H1 (cell line): ENCODE measurements around the gene MTO1. TPM values are rescaled to one million over a fixed set of nuclear protein-coding genes. Genes with fewer than 3 reads are reported as not detected.

Experiments
- BRCA1 ChIP-seq: IDR thresholded peaks from 2 replicates; pipeline ENCODE4 v1.6.1; 2012; ENCODE audit warnings: low read depth, low read length, improper control_type of control experiment
- CBX5 ChIP-seq: fragments of 300-800, 300-1000 bp; sonication (generic); IDR thresholded peaks from 2 replicates; pipeline ENCODE4 v1.7.1; 2016; ENCODE audit warnings: antibody characterized with exemption, low read length, low read depth
- CBX8 ChIP-seq: fragments of 300-800, 300-1000 bp; sonication (generic); IDR thresholded peaks from 2 replicates; pipeline ENCODE4 v1.7.1; 2016; ENCODE audit warnings: low read depth, low read length, borderline replicate concordance
- FOSL1 ChIP-seq: IDR thresholded peaks from 2 replicates; pipeline ENCODE4 v1.6.1; 2011; ENCODE audit warnings: mild to moderate bottlenecking, low read depth, low read length, moderate library complexity; ENCODE audit not compliant: insufficient read depth
- NRF1 ChIP-seq: IDR thresholded peaks from 2 replicates; pipeline ENCODE4 v1.6.1; 2011; ENCODE audit warnings: mild to moderate bottlenecking, low read depth, low read length, improper control_type of control experiment
- POLR2A ChIP-seq, 2 experiments: IDR thresholded peaks; 1 replicate in 1 of 2; 2 replicates in 1 of 2; pipeline ENCODE4 v1.6.1; 2011; ENCODE audit warnings: low read depth in 2 of 2, low read length in 2 of 2, mild to moderate bottlenecking in 2 of 2; ENCODE audit errors: control extremely low read depth in 1 of 2
- SP4 ChIP-seq: IDR thresholded peaks from 2 replicates; pipeline ENCODE4 v1.6.1; 2012; ENCODE audit warnings: low read length, inconsistent platforms
- polyA plus RNA-seq, 7 experiments: library from polyadenylated mRNA; depleted of rRNA in 3 of 7; stranded (reverse) in 5 of 7; unstranded in 2 of 7; fragments of >200 nt in 5 of 7; fragments of 200-250 nt in 2 of 7; gene quantifications; 1 replicate in 5 of 7; 2 replicates in 1 of 7; 4 replicates in 1 of 7; pipeline versions ENCODE4 v1.2.1 to v1.2.3, GENCODE V29; 2011 to 2013; ENCODE audit warnings: missing spikeins in 2 of 7, mixed read lengths in 2 of 7
- total RNA-seq: library from RNA; stranded (reverse); fragmentation: NEBNext Ultra II Directional; extraction: Animal tissue kit (Norgen Biotek cat#: 25700); gene quantifications from 2 replicates; pipeline ENCODE4 v1.2.1, GENCODE V29; 2021

MTO1 gene
- total and polyA plus RNA-seq, 2 of the 8 experiments (the other 6 are each of a cell fraction or from before 2014, with no cell fraction given): 20.9 to 31.6 TPM

DNA sequence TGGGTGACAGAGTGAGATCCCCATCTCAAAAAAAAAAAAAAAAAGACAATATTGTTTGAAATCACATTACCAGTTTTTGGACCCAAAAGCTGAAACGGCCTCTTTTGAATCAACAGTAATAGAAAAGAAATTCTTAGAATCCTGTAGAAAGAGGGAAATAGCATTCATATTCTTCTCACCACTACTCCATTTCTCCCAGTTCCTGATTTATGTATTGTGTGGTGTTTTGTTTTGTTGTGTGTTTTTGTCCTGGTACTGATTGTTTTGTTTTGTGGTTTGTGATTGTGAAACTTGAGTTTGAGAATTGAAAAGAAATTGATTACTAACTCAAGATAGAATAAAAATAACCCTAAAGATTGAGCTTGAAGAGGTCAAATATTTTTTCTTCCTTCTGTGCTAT is 85.5 kb downstream of the MTO1 start (continued):
- TF ChIP-seq CBX8 (no peak), FOSL1 (no peak), CBX5 (no peak), POLR2A (IDR thresholded peaks at IDR 0.05; ENCODE audit: control extremely low read depth in 1 of 2, low read depth in 2 of 2, low read length in 2 of 2) (no peak), BRCA1 (no peak), NRF1 (no peak), SP4 (no peak)
